Inferior parietal cortex (tissue), 1 donor: Measurements from ENCODE around the gene MAGI1.
"Not testable (repeated sequence)": the region's sequence is repeated elsewhere in the genome, so short reads cannot be mapped to it uniquely, and the experiment has no call there.

Experiments
- DNase-seq: peaks from one replicate; pipeline ENCODE4 v3.0.0-alpha.2; 2016; ENCODE audit errors: extremely low spot score

Gene MAGI1

GRCh38 chr3:65565744-65566143 is 473.0 kb downstream of the MAGI1 start:
- DNase-seq = not testable (repeated sequence)

GRCh38 chr3:65564483-65564882 is 474.2 kb downstream of the MAGI1 start:
- DNase-seq = no peak

GRCh38 chr3:65563861-65564260 is 474.9 kb downstream of the MAGI1 start:
- no peak for DNase-seq

GRCh38 chr3:65562447-65562846 is 476.3 kb downstream of the MAGI1 start:
- DNase-seq = no peak

GRCh38 chr3:65561617-65562016 is 477.1 kb downstream of the MAGI1 start:
- no peak for DNase-seq

GRCh38 chr3:65560901-65561300 is 477.8 kb downstream of the MAGI1 start:
- no peak for DNase-seq

- DNase-seq = no peak
These were observed 478.6 kb downstream of the MAGI1 start for GRCh38 chr3:65560133-65560532.

- no peak for DNase-seq
These were observed 479.1 kb downstream of the MAGI1 start for GRCh38 chr3:65559643-65560042.

- DNase-seq = no peak
These were observed 479.9 kb downstream of the MAGI1 start for GRCh38 chr3:65558826-65559225.

GRCh38 chr3:65557899-65558564 is 480.7 kb downstream of the MAGI1 start:
- DNase-seq = no peak

GRCh38 chr3:65556934-65557577 is 481.7 kb downstream of the MAGI1 start:
- DNase-seq = no peak

- DNase-seq = no peak
These were observed 486.3 kb downstream of the MAGI1 start for GRCh38 chr3:65552434-65552833.

GRCh38 chr3:65551945-65552344 is 486.8 kb downstream of the MAGI1 start:
- no peak for DNase-seq

GRCh38 chr3:65550137-65550536 is 488.6 kb downstream of the MAGI1 start:
- no peak for DNase-seq

- DNase-seq = no peak
These were observed 489.1 kb downstream of the MAGI1 start for GRCh38 chr3:65549626-65549959.

- no peak for DNase-seq
These were observed 489.7 kb downstream of the MAGI1 start for GRCh38 chr3:65548848-65549625.

GRCh38 chr3:65545429-65545828 is 493.3 kb downstream of the MAGI1 start:
- DNase-seq = no peak

- not testable (repeated sequence) for DNase-seq
These were observed 495.3 kb downstream of the MAGI1 start for GRCh38 chr3:65543391-65543790.

GRCh38 chr3:65540666-65541065 is 498.1 kb downstream of the MAGI1 start:
- DNase-seq = no peak

GRCh38 chr3:65539616-65540015 is 499.1 kb downstream of the MAGI1 start:
- no peak for DNase-seq

- DNase-seq = no peak
These were observed 500.6 kb downstream of the MAGI1 start for GRCh38 chr3:65538101-65538500.

- DNase-seq = no peak
These were observed 501.6 kb downstream of the MAGI1 start for GRCh38 chr3:65537109-65537508.

- no peak for DNase-seq
These were observed 503.5 kb downstream of the MAGI1 start for GRCh38 chr3:65535260-65535659.
